ENCODE measurements around the gene ABCA3.

GRCh38 chr16:2237102-2237482 lies 103.4 kb downstream of the ABCA3 start:
- TF ChIP-seq, protein P1, sequence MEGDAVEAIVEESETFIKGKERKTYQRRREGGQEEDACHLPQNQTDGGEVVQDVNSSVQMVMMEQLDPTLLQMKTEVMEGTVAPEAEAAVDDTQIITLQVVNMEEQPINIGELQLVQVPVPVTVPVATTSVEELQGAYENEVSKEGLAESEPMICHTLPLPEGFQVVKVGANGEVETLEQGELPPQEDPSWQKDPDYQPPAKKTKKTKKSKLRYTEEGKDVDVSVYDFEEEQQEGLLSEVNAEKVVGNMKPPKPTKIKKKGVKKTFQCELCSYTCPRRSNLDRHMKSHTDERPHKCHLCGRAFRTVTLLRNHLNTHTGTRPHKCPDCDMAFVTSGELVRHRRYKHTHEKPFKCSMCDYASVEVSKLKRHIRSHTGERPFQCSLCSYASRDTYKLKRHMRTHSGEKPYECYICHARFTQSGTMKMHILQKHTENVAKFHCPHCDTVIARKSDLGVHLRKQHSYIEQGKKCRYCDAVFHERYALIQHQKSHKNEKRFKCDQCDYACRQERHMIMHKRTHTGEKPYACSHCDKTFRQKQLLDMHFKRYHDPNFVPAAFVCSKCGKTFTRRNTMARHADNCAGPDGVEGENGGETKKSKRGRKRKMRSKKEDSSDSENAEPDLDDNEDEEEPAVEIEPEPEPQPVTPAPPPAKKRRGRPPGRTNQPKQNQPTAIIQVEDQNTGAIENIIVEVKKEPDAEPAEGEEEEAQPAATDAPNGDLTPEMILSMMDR (IDR thresholded peaks at IDR 0.05), result no peak
- no peak for TF ChIP-seq EP300 (IDR thresholded peaks at IDR 0.05; ENCODE audit: low read depth)
- TF ChIP-seq POLR2AphosphoS5 (IDR thresholded peaks at IDR 0.05), result no peak
